Measurements from ENCODE around the gene RPL36.

Gene RPL36

DNA sequence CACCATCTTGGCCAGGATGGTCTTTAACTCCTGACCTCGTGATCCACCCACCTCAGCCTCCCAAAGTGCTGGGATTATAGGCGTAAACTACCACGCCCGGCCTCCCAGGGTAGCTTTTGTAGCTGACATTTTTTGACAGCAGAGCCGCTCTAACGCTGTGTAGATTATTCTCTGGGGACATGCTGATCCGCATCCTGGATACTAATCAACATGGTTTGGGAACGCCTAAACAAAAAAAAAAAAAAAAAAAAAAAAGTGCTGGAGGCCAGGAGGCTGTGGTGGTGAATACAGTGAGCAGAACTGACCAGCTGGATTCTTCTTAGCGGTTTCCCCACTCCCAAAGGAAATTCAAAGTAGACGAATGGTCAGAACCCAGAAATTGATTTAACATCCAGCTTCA is 24.7 kb downstream of the RPL36 start:
- Histone ChIP-seq H3K4me2 (no peak overlapping the region), H2AFZ (ENCODE audit: low read depth) (no peak overlapping the region), H3K27me3 (ENCODE audit: insufficient read depth, low read depth) (no peaks in the 10 kb centered on the region), H4K20me1 (ENCODE audit: insufficient read depth) (0 out of 2 replicates have a peak, but pooled peaks cover 5% of the 10 kb centered on the region), H3K27ac (no peak overlapping the region), H3K79me2 (ENCODE audit: insufficient read depth, low read depth) (peaks cover 66% of the 10 kb centered on the region), H3K4me1 (ENCODE audit: low read depth, poor library complexity, severe bottlenecking) (peaks cover 16% of the 10 kb centered on the region), H3K9ac (no peak overlapping the region), H3K36me3 (ENCODE audit: insufficient read depth) (peaks cover 8% of the 10 kb centered on the region; the same call in 1 of the 2 replicates), H3K4me3 (IDR thresholded peaks at IDR 0.05; ENCODE audit: insufficient read depth, low read depth, low read length) (no peak overlapping the region)
- TF ChIP-seq, protein P1, sequence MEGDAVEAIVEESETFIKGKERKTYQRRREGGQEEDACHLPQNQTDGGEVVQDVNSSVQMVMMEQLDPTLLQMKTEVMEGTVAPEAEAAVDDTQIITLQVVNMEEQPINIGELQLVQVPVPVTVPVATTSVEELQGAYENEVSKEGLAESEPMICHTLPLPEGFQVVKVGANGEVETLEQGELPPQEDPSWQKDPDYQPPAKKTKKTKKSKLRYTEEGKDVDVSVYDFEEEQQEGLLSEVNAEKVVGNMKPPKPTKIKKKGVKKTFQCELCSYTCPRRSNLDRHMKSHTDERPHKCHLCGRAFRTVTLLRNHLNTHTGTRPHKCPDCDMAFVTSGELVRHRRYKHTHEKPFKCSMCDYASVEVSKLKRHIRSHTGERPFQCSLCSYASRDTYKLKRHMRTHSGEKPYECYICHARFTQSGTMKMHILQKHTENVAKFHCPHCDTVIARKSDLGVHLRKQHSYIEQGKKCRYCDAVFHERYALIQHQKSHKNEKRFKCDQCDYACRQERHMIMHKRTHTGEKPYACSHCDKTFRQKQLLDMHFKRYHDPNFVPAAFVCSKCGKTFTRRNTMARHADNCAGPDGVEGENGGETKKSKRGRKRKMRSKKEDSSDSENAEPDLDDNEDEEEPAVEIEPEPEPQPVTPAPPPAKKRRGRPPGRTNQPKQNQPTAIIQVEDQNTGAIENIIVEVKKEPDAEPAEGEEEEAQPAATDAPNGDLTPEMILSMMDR (conservative IDR thresholded peaks at IDR 0.05; ENCODE audit: low read depth, low read length): no peak

DNA sequence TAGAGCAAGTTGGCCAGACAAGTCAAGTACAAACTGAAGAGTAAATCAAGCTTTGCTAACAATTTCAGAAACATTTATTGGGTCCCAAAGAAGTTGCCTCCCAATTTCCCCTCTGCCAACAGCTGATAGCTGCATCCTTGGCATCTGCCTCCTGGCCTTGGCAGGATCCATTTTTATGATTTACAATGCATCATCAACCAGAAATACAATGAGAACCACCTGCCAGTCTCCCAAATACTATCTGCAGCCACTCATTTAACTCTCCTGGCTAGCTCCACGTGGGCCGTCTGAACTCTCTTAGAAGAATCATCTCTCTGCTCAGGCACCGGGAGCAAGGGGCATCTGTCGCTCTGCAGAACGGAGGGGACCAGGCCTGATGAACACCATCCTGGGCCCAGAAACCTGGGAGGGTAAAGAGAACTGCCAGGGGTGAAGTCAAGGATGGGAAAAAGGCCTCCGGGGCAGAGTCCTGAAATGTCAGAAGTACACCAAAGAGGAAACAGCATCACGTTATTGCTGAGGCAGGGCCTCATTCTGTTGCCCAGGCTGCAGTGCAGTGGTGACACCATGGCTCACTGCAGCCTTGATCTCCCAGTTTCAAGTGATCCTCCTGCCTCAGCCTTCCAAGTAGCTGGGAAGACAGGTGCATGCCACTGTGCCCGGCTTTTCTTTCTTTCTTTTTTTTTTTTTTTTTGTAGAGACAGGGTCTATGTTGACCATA is 27.3 kb downstream of the RPL36 start:
- TF ChIP-seq, protein P1 (conservative IDR thresholded peaks at IDR 0.05; ENCODE audit: low read depth, low read length): no peak
- Histone ChIP-seq H3K27me3 (ENCODE audit: insufficient read depth, low read depth) (no peaks in the 10 kb centered on the region), H3K79me2 (ENCODE audit: insufficient read depth, low read depth) (peaks cover 66% of the 10 kb centered on the region), H3K4me3 (IDR thresholded peaks at IDR 0.05; ENCODE audit: insufficient read depth, low read depth, low read length) (no peak overlapping the region), H4K20me1 (ENCODE audit: insufficient read depth) (0 out of 2 replicates have a peak, but pooled peaks cover 5% of the 10 kb centered on the region), H3K9ac (no peak overlapping the region; the same call in 1 of the 2 replicates), H3K27ac (peak overlapping the region; percentile 90), H3K4me2 (peak overlapping the region; percentile 91), H2AFZ (ENCODE audit: low read depth) (no peak overlapping the region), H3K36me3 (ENCODE audit: insufficient read depth) (peaks cover 4% of the 10 kb centered on the region; the same call in 1 of the 2 replicates), H3K4me1 (ENCODE audit: low read depth, poor library complexity, severe bottlenecking) (peaks cover 20% of the 10 kb centered on the region)

DNA sequence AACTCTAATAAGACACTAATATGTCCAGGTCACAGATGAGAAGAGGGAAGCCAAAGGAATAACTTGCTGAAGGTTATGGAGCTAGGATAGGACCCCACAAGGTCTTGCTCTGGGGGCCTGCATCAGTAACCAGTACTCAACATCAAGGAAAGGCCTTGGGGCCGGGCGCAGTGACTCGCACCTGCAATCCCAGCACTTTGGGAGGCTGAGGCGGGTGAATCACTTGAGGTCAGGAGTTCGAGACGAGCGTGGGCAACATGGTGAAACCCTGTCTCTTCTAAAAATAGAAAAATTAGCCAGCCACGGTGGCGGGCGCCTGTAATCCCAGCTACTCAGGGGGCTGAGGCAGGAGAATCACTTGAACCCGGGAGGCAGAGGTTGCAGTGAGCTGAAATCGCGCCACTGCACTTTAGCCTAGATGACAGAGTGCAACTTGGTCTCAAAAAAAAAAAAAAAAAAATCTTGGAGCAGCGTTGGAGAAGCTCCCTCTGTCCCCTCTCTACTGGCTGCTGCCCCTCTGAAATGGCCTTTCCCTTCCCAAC is 28.0 kb downstream of the RPL36 start:
- Histone ChIP-seq H3K4me1 (ENCODE audit: low read depth, poor library complexity, severe bottlenecking) (peaks cover 20% of the 10 kb centered on the region), H4K20me1 (ENCODE audit: insufficient read depth) (0 out of 2 replicates have a peak, but pooled peaks cover 5% of the 10 kb centered on the region), H2AFZ (ENCODE audit: low read depth) (no peak overlapping the region), H3K79me2 (ENCODE audit: insufficient read depth, low read depth) (peaks cover 65% of the 10 kb centered on the region), H3K4me3 (IDR thresholded peaks at IDR 0.05; ENCODE audit: insufficient read depth, low read depth, low read length) (no peak overlapping the region), H3K4me2 (peak overlapping the region; percentile 91), H3K27ac (peak overlapping the region; percentile 90), H3K36me3 (ENCODE audit: insufficient read depth) (no peaks in the 10 kb centered on the region), H3K9ac (peak overlapping the region; percentile 96; the same call in 1 of the 2 replicates), H3K27me3 (ENCODE audit: insufficient read depth, low read depth) (no peaks in the 10 kb centered on the region)
- TF ChIP-seq, protein P1 (conservative IDR thresholded peaks at IDR 0.05; ENCODE audit: low read depth, low read length): no peak

DNA sequence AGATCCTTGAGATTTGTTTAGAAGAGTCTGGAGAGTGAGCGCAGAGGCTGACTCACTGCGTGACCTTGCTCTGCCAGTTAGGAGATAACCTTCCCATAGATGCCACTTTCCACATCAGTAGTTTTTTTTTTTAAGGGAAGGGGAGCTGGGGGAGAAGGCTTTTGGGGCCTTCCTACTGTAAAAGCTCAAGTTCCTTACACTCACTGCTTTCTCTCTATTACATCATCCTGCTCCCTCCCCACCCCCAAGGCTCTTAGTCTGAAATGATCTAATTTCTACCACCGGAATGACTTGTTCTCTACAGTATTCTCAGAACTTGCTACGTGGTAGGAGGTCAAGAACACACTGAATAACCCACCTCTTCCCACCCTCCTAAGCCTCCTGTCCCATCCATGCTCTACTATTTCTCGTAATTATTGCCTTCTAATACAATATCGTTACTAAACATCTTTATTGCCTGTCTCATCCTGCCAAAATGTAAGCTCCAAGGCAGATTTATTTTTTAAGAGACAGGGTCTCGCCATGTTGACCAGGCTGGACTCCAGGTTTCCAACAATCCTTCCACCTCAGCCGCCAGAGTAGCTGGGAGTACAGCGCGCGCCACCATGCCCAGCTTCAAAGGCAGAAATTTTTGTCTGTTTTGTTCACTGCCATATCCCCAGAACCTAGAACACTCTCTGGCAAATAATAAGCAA is 28.6 kb downstream of the RPL36 start:
- Histone ChIP-seq H3K36me3 (ENCODE audit: insufficient read depth) (no peaks in the 10 kb centered on the region), H3K9ac (peak overlapping the region; percentile 96), H3K27ac (peak overlapping the region; percentile 90), H3K4me2 (peak overlapping the region; percentile 91), H3K79me2 (ENCODE audit: insufficient read depth, low read depth) (peaks cover 59% of the 10 kb centered on the region), H2AFZ (ENCODE audit: low read depth) (no peak overlapping the region), H3K4me3 (IDR thresholded peaks at IDR 0.05; ENCODE audit: insufficient read depth, low read depth, low read length) (no peak overlapping the region), H4K20me1 (ENCODE audit: insufficient read depth) (0 out of 2 replicates have a peak, but pooled peaks cover 5% of the 10 kb centered on the region), H3K4me1 (ENCODE audit: low read depth, poor library complexity, severe bottlenecking) (peaks cover 20% of the 10 kb centered on the region), H3K27me3 (ENCODE audit: insufficient read depth, low read depth) (no peaks in the 10 kb centered on the region)
- TF ChIP-seq, protein P1 (conservative IDR thresholded peaks at IDR 0.05; ENCODE audit: low read depth, low read length): no peak
